ENCODE results near the gene SHLD1.
"Not testable (repeated sequence)": the region's sequence is repeated elsewhere in the genome, so short reads cannot be mapped to it uniquely, and the experiment has no call there.

The SHLD1 gene, protein sequence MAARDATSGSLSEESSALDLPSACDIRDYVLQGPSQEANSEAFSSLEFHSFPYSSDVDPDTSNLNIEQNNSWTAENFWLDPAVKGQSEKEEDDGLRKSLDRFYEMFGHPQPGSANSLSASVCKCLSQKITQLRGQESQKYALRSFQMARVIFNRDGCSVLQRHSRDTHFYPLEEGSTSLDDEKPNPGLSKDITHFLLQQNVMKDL

DNA sequence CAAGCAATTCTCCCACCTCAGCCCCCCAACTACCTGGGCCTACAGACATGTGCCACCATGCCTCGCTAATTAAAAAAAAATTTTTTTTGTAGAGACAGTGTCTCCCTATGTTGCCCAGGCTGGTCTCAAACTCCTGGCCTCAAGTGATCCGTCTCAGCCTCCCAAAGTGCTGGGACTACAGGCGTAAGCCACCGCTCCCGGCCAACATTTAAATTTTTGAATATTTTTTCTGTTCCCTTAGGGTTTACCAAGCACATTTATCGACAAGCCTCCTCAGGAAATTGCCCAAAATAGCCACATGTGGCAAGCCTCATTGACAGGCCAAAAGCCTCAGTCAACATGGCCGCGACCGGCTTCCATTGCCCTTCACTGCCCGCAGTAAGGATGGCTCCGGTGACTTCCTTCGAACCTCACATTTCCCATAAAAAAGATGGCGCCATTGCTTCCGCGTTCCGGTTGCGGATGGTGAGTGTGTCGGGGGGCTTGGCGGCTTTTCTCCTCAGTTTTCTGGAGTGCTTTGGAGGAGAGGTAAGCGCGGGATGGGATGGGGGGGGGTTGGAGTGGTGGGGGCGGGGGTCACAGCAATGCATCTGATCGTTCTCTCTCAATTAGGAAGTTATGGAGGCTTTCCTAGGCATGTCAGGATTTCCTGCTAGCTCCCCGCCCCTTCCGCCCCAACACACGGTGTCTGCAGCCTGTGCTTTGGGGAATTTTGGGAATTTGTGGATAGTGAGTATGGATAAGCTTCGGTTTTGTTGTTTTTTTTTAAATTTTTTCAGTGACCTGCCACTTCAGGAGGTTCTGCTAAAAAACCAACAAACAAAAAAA is at the start of gene SHLD1:
Gene SHLD1 (plus strand): TSS at position 450 of the 828 bp plus-strand sequence. CDS start 22,465 bp downstream, outside the sequence.
- Histone ChIP-seq H3K36me3 (no peaks in the 10 kb centered on the region), H3K4me3 (ENCODE audit: low read depth, low read length) (peak within 1 kb of the TSS; percentile 45), H3K27ac (peak within 1 kb of the TSS; percentile 64), H3K9me3 (ENCODE audit: severe bottlenecking) (peaks cover 6% of the 10 kb centered on the region), H3K27me3 (ENCODE audit: insufficient read depth, low read depth, severe bottlenecking) (no peaks in the 10 kb centered on the region)
- DNase-seq = peak; percentile 79
- TF ChIP-seq, protein P1, sequence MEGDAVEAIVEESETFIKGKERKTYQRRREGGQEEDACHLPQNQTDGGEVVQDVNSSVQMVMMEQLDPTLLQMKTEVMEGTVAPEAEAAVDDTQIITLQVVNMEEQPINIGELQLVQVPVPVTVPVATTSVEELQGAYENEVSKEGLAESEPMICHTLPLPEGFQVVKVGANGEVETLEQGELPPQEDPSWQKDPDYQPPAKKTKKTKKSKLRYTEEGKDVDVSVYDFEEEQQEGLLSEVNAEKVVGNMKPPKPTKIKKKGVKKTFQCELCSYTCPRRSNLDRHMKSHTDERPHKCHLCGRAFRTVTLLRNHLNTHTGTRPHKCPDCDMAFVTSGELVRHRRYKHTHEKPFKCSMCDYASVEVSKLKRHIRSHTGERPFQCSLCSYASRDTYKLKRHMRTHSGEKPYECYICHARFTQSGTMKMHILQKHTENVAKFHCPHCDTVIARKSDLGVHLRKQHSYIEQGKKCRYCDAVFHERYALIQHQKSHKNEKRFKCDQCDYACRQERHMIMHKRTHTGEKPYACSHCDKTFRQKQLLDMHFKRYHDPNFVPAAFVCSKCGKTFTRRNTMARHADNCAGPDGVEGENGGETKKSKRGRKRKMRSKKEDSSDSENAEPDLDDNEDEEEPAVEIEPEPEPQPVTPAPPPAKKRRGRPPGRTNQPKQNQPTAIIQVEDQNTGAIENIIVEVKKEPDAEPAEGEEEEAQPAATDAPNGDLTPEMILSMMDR (IDR thresholded peaks at IDR 0.05; ENCODE audit: low read depth, low read length) = no peak

DNA sequence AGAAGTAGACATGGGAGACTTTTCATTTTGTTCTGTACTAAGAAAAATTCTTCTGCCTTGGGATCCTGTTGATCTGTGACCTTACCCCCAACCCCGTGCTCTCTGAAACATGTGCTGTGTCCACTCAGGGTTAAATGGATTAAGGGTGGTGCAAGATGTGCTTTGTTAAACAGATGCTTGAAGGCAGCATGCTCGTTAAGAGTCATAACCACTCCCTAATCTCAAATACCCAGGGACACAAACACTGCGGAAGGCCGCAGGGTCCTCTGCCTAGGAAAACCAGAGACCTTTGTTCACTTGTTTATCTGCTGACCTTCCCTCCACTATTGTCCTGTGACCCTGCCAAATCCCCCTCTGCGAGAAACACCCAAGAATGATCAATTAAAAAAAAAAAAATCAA is 47.9 kb upstream of the SHLD1 start:
- H3K27ac ChIP-seq; DNase-seq; H3K27me3 ChIP-seq (ENCODE audit: insufficient read depth, low read depth, severe bottlenecking); H3K4me3 ChIP-seq (ENCODE audit: low read depth, low read length); H3K36me3 ChIP-seq; H3K9me3 ChIP-seq (ENCODE audit: severe bottlenecking): not testable (repeated sequence)

DNA sequence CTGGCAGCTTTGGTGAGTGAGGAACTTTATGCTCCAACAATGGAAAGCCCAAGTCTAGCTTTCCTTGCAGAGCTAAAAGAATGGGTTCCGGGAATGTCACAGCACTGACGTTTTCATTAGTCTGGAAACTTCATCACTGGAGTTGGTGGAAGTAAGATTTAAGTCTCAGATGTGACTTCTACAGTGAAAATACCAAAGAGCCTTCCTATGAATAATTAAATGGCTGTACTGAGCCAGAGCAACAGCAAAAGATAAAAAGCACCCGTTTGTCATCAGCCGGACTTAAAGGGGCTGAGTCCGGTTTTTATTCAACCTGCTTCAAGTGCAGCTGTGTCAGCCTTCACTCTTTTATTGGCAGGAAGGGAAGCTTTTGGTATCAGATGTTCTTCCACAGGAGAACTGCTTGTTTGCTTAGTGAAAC is 46.5 kb upstream of the SHLD1 start:
- H3K27ac ChIP-seq = no peak overlapping the region
- no peaks in the 10 kb centered on the region for H3K27me3 ChIP-seq (ENCODE audit: insufficient read depth, low read depth, severe bottlenecking)
- no peaks in the 10 kb centered on the region for H3K36me3 ChIP-seq
- TF ChIP-seq, protein P1 (IDR thresholded peaks at IDR 0.05; ENCODE audit: low read depth, low read length) = no peak
- no peak overlapping the region for H3K4me3 ChIP-seq (ENCODE audit: low read depth, low read length)
- DNase-seq = no peak
- H3K9me3 ChIP-seq (ENCODE audit: severe bottlenecking) = no peaks in the 10 kb centered on the region

DNA sequence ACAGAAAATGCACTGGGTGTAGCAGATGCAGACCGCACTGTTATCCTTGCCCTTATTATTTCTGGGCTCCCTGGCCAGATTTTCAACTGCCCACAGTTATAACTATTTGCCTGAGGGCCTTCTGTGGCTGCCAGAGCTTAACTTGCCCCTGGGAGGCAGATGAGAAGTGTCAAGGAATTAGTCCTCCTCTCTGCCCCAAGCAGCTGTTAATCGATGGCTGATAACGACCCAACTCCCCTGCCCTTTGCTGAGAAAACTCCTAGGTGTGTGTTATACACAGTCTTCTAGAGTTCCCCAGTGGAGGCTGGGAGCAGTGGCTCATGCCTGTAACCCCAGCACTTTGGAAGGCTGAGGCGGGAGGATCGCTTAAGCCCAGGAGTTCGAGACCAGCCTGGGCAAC is 44.4 kb upstream of the SHLD1 start:
- Histone ChIP-seq H3K4me3 (ENCODE audit: low read depth, low read length) (no peak overlapping the region), H3K36me3 (no peaks in the 10 kb centered on the region), H3K27me3 (ENCODE audit: insufficient read depth, low read depth, severe bottlenecking) (no peaks in the 10 kb centered on the region), H3K27ac (no peak overlapping the region), H3K9me3 (ENCODE audit: severe bottlenecking) (no peaks in the 10 kb centered on the region)
- TF ChIP-seq, protein P1 (IDR thresholded peaks at IDR 0.05; ENCODE audit: low read depth, low read length) = no peak
- peak; percentile 16 for DNase-seq

DNA sequence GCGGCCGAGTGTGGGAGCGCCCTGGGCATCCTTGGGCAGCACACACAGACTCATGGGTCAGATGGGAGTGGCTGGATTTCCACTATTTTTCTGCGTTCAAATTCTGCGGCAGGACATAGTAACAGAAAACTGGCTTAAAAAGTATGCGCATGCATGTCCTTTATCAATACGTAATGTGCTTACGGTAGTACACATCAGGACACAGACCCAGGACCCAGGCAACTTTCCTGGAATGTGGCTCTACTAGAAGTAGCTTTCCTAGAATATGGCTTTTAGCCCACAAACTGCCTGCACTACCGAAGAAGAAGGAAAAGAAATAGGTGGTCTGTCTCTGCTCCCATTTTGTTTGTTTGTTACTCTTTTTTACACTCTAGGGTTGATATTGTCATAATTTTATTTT is 43.4 kb upstream of the SHLD1 start:
- TF ChIP-seq, protein P1 (IDR thresholded peaks at IDR 0.05; ENCODE audit: low read depth, low read length) = no peak
- Histone ChIP-seq H3K27ac (no peak overlapping the region), H3K36me3 (no peaks in the 10 kb centered on the region), H3K4me3 (ENCODE audit: low read depth, low read length) (no peak overlapping the region), H3K9me3 (ENCODE audit: severe bottlenecking) (no peaks in the 10 kb centered on the region), H3K27me3 (ENCODE audit: insufficient read depth, low read depth, severe bottlenecking) (no peaks in the 10 kb centered on the region)
- no peak for DNase-seq

DNA sequence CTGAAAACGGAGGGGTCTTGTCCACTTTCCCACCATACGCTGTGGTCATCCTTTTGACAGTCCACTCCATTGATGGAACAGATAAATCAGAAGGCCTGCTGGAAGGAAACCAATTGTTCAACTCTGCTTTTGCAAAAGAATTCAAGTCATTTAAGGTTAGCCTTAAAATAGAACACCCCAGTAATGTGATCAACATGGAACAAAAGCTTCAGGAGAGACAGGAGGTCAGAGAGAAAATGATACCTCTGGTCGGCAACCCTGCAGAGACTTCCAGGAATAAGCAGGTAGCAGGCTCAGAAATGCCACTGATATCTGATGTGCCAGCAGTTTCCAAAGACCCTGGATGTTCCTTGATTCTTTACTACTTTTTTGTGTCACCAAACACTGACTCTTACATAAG is 39.6 kb upstream of the SHLD1 start:
- no peak for DNase-seq
- Histone ChIP-seq H3K27me3 (ENCODE audit: insufficient read depth, low read depth, severe bottlenecking) (no peaks in the 10 kb centered on the region), H3K27ac (no peak overlapping the region), H3K4me3 (ENCODE audit: low read depth, low read length) (no peak overlapping the region), H3K36me3 (no peaks in the 10 kb centered on the region), H3K9me3 (ENCODE audit: severe bottlenecking) (no peaks in the 10 kb centered on the region)
- TF ChIP-seq, protein P1 (IDR thresholded peaks at IDR 0.05; ENCODE audit: low read depth, low read length) = no peak

Data from WERI-Rb-1 (cell line).